Measurements from ENCODE around the gene PNPLA7.

GRCh38 chr9:137580209-137580953 lies 30.2 kb upstream of the PNPLA7 start:
- no peak for TF ChIP-seq CTCF (IDR thresholded peaks at IDR 0.05)
- TF ChIP-seq TCF7L2 (IDR thresholded peaks at IDR 0.05; ENCODE audit: low read depth, low read length): no peak
- TF ChIP-seq POLR2AphosphoS5 (IDR thresholded peaks at IDR 0.05; ENCODE audit: low read depth, low read length): 0 out of 2 replicates have a peak, but pooled peaks have one; percentile 22
- TF ChIP-seq, protein P1, sequence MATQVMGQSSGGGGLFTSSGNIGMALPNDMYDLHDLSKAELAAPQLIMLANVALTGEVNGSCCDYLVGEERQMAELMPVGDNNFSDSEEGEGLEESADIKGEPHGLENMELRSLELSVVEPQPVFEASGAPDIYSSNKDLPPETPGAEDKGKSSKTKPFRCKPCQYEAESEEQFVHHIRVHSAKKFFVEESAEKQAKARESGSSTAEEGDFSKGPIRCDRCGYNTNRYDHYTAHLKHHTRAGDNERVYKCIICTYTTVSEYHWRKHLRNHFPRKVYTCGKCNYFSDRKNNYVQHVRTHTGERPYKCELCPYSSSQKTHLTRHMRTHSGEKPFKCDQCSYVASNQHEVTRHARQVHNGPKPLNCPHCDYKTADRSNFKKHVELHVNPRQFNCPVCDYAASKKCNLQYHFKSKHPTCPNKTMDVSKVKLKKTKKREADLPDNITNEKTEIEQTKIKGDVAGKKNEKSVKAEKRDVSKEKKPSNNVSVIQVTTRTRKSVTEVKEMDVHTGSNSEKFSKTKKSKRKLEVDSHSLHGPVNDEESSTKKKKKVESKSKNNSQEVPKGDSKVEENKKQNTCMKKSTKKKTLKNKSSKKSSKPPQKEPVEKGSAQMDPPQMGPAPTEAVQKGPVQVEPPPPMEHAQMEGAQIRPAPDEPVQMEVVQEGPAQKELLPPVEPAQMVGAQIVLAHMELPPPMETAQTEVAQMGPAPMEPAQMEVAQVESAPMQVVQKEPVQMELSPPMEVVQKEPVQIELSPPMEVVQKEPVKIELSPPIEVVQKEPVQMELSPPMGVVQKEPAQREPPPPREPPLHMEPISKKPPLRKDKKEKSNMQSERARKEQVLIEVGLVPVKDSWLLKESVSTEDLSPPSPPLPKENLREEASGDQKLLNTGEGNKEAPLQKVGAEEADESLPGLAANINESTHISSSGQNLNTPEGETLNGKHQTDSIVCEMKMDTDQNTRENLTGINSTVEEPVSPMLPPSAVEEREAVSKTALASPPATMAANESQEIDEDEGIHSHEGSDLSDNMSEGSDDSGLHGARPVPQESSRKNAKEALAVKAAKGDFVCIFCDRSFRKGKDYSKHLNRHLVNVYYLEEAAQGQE (IDR thresholded peaks at IDR 0.05; ENCODE audit: insufficient read depth in 1 of 2, low read depth in 2 of 2, low read length in 1 of 2): no peak
- TF ChIP-seq SIN3A (IDR thresholded peaks at IDR 0.05; ENCODE audit: borderline replicate concordance, insufficient read depth, low read depth, low read length): no peak

Data from Panc1 (cell line).